Measurements from ENCODE around the gene NUB1. TPM values are rescaled to one million over a fixed set of nuclear protein-coding genes. Genes with fewer than 3 reads are reported as not detected.

NUB1 gene
- polyA plus RNA-seq, 1 of the 3 experiments (the other 2 are of a cell fraction), result 54.0 TPM

- Histone ChIP-seq H3K9ac (no peak overlapping the region), H3K79me2 (ENCODE audit: insufficient read depth) (no peaks in the 10 kb centered on the region), H3K4me1 (ENCODE audit: control insufficient read depth in 1 of 2, insufficient read depth in 2 of 2, low read depth in 1 of 2, low read length in 1 of 2) (peaks cover 0 to 3% of the 10 kb centered on the region in 2 experiments; a peak in 2 of 4 replicates), H3K9me3 (peaks cover 7% of the 10 kb centered on the region; the same call in 1 of the 2 replicates), H3K4me3 (ENCODE audit: low read depth in 2 of 2, low read length in 1 of 2) (no peak overlapping the region), H4K20me1 (ENCODE audit: insufficient read depth) (no peaks in the 10 kb centered on the region), H3F3A (replicated peaks; ENCODE audit: insufficient read depth) (peaks cover 9% of the 10 kb centered on the region), H3K9me2 (no peaks in the 10 kb centered on the region), H3K36me3 (replicated peaks in 1 of 2; ENCODE audit: control insufficient read depth in 1 of 2, insufficient read depth in 2 of 2, low read length in 1 of 2) (peaks cover 41 to 55% of the 10 kb centered on the region in 2 experiments), H3K4me2 (no peak overlapping the region), H2AFZ (ENCODE audit: low read depth) (no peak overlapping the region), H3K27ac (ENCODE audit: low read depth in 2 of 2, low read length in 1 of 2) (no peak overlapping the region), H3K27me3 (ENCODE audit: insufficient read depth) (no peaks in the 10 kb centered on the region)
- WGBS (ENCODE audit: low lambda C conversion rate), result 69% methylated on average over 5 of the region's 5 CpGs
- no peak for TF ChIP-seq REST (IDR thresholded peaks at IDR 0.05; ENCODE audit: low read depth, low read length)
- no peak for TF ChIP-seq CTCF (IDR thresholded peaks at IDR 0.05)
- no peak for TF ChIP-seq EZH2phosphoT487 (IDR thresholded peaks at IDR 0.05; ENCODE audit: borderline replicate concordance, low read depth)
- TF ChIP-seq FOSL2 (IDR thresholded peaks at IDR 0.05; ENCODE audit: borderline replicate concordance, low read depth), result no peak
- no peak for TF ChIP-seq RAD21 (IDR thresholded peaks at IDR 0.05; ENCODE audit: low read length)
- no peak for TF ChIP-seq JUND (IDR thresholded peaks at IDR 0.05)
- TF ChIP-seq MEF2A (IDR thresholded peaks at IDR 0.05; ENCODE audit: borderline replicate concordance, low read depth), result no peak
- no peak for TF ChIP-seq GATA2 (CRISPR knock-in tag; IDR thresholded peaks at IDR 0.05)
- ChIA-PET CTCF (interaction anchor here (0.8 to 8.1 kb wide), 22 partner anchors 10 to 416 kb away, joined by 3 to 126 read pairs (median 4); partner anchors contain the start of gene WDR86), POLR2A (no interaction called here)
- DNase-seq, result no peak
Measured at GRCh38 chr7:151366880-151367222, 25.2 kb downstream of the NUB1 start.

- Histone ChIP-seq H3K27ac (ENCODE audit: low read depth in 2 of 2, low read length in 1 of 2) (no peak overlapping the region), H3K27me3 (ENCODE audit: insufficient read depth) (no peaks in the 10 kb centered on the region), H3K4me3 (ENCODE audit: low read depth in 2 of 2, low read length in 1 of 2) (no peak overlapping the region), H3K9ac (no peak overlapping the region), H3K9me3 (peaks cover 7% of the 10 kb centered on the region; the same call in 1 of the 2 replicates), H3K4me1 (ENCODE audit: control insufficient read depth in 1 of 2, insufficient read depth in 2 of 2, low read depth in 1 of 2, low read length in 1 of 2) (peaks cover 0 to 4% of the 10 kb centered on the region in 2 experiments; a peak in 2 of 4 replicates), H3K4me2 (no peak overlapping the region), H4K20me1 (ENCODE audit: insufficient read depth) (no peaks in the 10 kb centered on the region), H3K79me2 (ENCODE audit: insufficient read depth) (no peaks in the 10 kb centered on the region), H3F3A (replicated peaks; ENCODE audit: insufficient read depth) (peaks cover 9% of the 10 kb centered on the region), H2AFZ (ENCODE audit: low read depth) (no peak overlapping the region), H3K9me2 (no peaks in the 10 kb centered on the region), H3K36me3 (replicated peaks in 1 of 2; ENCODE audit: control insufficient read depth in 1 of 2, insufficient read depth in 2 of 2, low read length in 1 of 2) (peaks cover 37 to 53% of the 10 kb centered on the region in 2 experiments)
- DNase-seq, result no peak
- POLR2A ChIA-PET, result no interaction called here
- CTCF ChIA-PET, result interaction anchor here (0.8 to 8.1 kb wide), 19 partner anchors 9 to 416 kb away, joined by 3 to 126 read pairs (median 7); partner anchors contain the start of genes NUB1 and WDR86
- WGBS (ENCODE audit: low lambda C conversion rate), result 86% methylated on average over 4 of the region's 4 CpGs
- TF ChIP-seq NRF1 (IDR thresholded peaks at IDR 0.05; ENCODE audit: low read depth, low read length), result no peak
- no peak for TF ChIP-seq RCOR1 (IDR thresholded peaks at IDR 0.05; ENCODE audit: low read length)
- TF ChIP-seq EZH2phosphoT487 (IDR thresholded peaks at IDR 0.05; ENCODE audit: borderline replicate concordance, low read depth), result no peak
- no peak for TF ChIP-seq TCF12 (IDR thresholded peaks at IDR 0.05)
- TF ChIP-seq NFIC (IDR thresholded peaks at IDR 0.05; ENCODE audit: borderline replicate concordance), result no peak
- TF ChIP-seq PBX3 (IDR thresholded peaks at IDR 0.05), result no peak
- TF ChIP-seq ZBTB33 (IDR thresholded peaks at IDR 0.05; ENCODE audit: borderline replicate concordance, low read depth), result no peak
- no peak for TF ChIP-seq USF1 (IDR thresholded peaks at IDR 0.05; ENCODE audit: borderline replicate concordance, low read depth)
- TF ChIP-seq CHD2 (IDR thresholded peaks at IDR 0.05; ENCODE audit: low read length, partially characterized antibody), result no peak
- no peak for TF ChIP-seq JUND (IDR thresholded peaks at IDR 0.05)
- no peak for TF ChIP-seq MXI1 (IDR thresholded peaks at IDR 0.05; ENCODE audit: low read depth, low read length)
- TF ChIP-seq ELF1 (IDR thresholded peaks at IDR 0.05), result no peak
Measured at GRCh38 chr7:151367284-151367683, 25.7 kb downstream of the NUB1 start.

Data from SK-N-SH (cell line).